ENCODE measurements around the gene SNAI3. TPM values are rescaled to one million over a fixed set of nuclear protein-coding genes. Genes with fewer than 3 reads are reported as not detected.
A peak's percentile ranks its signal among the peaks of the same experiment; 100 is the strongest.

Gene SNAI3
- total RNA-seq, 2 donors from 2014 or later = 7.7 to 10.2 TPM

DNA sequence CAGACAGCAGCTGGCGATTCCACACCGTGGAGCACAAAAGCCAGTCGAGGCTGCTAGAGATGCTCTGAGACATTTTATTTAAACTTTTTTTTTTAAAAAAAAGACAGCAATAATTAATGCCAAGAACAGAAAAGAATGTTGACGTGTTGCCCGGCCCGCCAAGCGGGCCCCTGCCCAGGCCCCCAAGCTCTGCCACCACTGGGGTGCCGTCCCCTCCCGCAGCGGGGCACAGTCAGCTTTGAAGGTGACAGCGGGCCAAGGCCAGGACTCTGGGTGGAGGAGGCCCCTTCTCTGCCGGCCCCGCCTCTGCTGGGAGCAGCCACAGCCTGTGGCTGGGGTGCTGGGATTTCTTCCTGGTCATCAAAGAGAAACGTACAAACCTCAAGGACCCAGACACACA is 10.1 kb upstream of the SNAI3 start:
- peaks cover 36% of the 10 kb centered on the region for H3K4me1 Mint-ChIP-seq
- ATAC-seq (no peak), DNase-seq (no peak)
- H3K36me3 Mint-ChIP-seq (ENCODE audit: low read depth) = peaks cover 2% of the 10 kb centered on the region
- H3K4me3 Mint-ChIP-seq = no peak overlapping the region
- no peaks in the 10 kb centered on the region for H3K9me3 ChIP-seq (ENCODE audit: control insufficient read depth, low read length, poor library complexity, severe bottlenecking)
- H3K27ac Mint-ChIP-seq = no peak overlapping the region
- no peaks in the 10 kb centered on the region for H3K27me3 Mint-ChIP-seq

DNA sequence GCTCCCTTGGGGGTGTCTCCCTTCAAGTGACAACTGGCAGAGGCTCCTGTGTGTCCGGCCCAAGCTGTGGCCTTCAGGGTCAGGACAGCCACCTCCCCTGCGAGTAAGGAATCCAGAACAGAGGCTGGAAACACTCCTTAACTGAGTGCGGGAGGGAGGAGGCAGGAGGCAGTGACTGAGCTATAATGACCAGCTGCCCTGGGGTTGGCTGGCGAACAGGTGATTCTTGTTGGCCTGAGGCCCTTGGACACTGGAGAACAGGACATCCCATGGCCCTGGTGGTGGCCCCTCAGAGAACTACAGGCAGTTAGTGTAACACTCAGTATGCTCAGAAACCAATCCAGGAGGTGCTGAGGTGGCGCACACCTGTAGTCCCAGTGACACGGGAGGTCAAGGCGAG is 9.4 kb upstream of the SNAI3 start:
- no peak for ATAC-seq
- DNase-seq = no peak
- no peak overlapping the region for H3K4me3 Mint-ChIP-seq
- H3K36me3 Mint-ChIP-seq (ENCODE audit: low read depth) = no peaks in the 10 kb centered on the region
- H3K27ac Mint-ChIP-seq = no peak overlapping the region
- H3K27me3 Mint-ChIP-seq = no peaks in the 10 kb centered on the region
- no peaks in the 10 kb centered on the region for H3K9me3 ChIP-seq (ENCODE audit: control insufficient read depth, low read length, poor library complexity, severe bottlenecking)
- peaks cover 35% of the 10 kb centered on the region for H3K4me1 Mint-ChIP-seq

DNA sequence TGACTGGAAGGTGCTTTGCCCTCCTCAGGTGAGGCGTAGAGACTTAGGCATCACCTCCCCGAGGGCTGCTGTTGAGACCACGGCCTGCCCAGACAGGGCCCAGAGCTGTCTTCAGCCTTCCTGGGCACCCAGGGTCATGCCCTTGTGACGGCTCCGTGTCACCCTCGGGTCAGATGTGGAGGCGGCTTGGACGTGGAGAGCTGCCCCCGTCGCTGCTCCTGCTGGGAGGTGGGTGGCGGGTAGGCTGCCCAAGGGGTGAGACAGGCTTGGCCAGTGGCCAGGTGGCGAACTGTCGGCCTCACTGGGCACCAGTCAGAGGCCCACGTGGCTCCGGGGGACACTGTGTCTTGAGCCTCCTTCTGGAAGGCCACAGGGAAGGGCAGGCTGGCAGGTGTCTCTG is 8.9 kb upstream of the SNAI3 start:
- peaks cover 38% of the 10 kb centered on the region for H3K4me1 Mint-ChIP-seq
- no peak overlapping the region for H3K27ac Mint-ChIP-seq
- H3K4me3 Mint-ChIP-seq = no peak overlapping the region
- no peaks in the 10 kb centered on the region for H3K27me3 Mint-ChIP-seq
- H3K36me3 Mint-ChIP-seq (ENCODE audit: low read depth) = no peaks in the 10 kb centered on the region
- no peaks in the 10 kb centered on the region for H3K9me3 ChIP-seq (ENCODE audit: control insufficient read depth, low read length, poor library complexity, severe bottlenecking)
- DNase-seq (no peak), ATAC-seq (no peak)

DNA sequence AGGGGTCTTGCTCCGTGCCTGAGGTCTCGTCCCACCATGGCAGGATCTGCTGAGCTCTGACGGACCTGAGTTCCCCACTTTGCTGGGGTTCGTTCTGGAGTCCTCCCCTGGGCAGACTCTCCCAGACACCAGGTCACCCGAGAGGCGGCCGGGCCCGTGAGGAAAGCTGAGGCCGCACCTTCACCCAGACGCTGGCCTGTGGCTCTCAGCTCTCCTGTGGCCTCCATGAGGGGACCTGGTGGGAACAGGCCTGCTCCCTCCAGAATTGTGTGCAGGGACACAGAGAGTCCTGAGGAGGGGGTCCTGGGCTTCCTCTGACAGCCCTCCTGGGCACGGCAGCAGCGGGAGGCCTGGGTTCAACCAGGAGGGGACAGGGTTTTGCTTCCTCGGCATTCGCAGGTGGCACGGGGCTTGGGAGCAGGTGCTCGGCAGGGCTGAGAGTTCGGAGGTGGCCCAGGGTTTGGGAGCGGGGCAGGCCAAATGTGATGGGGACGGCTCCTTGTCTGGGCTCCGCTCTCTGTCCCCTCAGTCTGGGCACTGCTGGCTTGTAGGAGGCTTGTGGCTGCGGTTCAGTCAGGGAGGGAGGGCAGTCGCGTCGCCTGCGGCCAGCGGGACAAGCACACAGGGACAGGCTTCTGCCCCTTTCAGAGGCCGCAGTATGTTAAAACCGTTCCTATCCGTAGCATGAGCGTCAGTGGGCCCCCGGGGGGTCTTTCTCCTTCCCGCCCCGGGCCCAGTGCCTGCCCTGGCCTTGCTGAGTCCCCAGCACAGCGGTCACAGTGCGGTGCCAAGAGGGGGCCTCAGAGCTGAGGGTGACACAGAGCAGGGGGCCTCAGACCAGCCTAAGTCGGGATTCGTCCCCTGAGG is 8.1 kb upstream of the SNAI3 start:
- ATAC-seq (no peak), DNase-seq (no peak)
- Mint-ChIP-seq H3K27ac (no peak overlapping the region), H3K36me3 (ENCODE audit: low read depth) (no peaks in the 10 kb centered on the region), H3K27me3 (no peaks in the 10 kb centered on the region), H3K4me3 (peak overlapping the region; percentile 52), H3K4me1 (peaks cover 32% of the 10 kb centered on the region)
- H3K9me3 ChIP-seq (ENCODE audit: control insufficient read depth, low read length, poor library complexity, severe bottlenecking) = no peaks in the 10 kb centered on the region

DNA sequence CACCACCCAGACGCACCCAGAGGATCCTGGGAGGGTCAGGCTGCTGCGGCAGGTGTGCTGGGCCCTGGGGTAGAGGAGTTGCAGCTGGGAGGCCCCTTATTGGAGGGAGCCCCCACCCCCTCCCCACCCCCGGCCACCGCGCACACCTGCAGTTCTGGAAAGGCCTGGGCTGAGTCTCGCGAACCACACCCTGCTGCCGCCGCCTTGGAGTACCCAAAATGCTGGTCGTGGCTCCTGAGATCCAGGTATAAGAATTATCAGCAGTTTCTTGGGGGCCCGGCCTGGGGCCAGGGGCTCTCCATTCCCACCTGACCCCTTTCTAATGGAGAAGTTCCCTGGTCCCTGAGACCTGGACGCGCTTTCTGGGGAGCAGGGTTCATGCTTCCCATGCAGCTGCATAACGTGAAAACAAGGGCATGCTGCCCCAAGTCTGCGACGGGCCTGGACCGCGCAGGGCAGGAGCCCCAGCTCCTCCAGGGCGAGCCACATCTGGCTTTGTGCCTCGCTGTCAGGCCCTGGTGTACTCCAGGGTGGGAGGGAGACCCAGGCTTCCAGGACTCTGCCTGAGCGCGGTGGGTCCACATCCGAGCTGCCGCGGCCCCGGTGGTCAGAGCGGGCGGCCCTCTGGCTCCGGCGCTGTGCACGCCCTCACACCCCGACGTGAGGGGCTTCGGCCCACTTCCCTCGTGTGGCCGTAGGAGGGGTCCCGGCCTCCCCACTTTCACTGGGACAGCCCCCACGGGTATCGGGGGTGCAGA is 7.3 kb upstream of the SNAI3 start:
- peak overlapping the region; percentile 75 for H3K4me3 Mint-ChIP-seq
- no peaks in the 10 kb centered on the region for H3K27me3 Mint-ChIP-seq
- H3K9me3 ChIP-seq (ENCODE audit: control insufficient read depth, low read length, poor library complexity, severe bottlenecking) = no peaks in the 10 kb centered on the region
- peaks cover 39% of the 10 kb centered on the region for H3K4me1 Mint-ChIP-seq
- no peaks in the 10 kb centered on the region for H3K36me3 Mint-ChIP-seq (ENCODE audit: low read depth)
- peak; percentile 15 for ATAC-seq
- H3K27ac Mint-ChIP-seq = peak overlapping the region; percentile 93
- no peak for DNase-seq

DNA sequence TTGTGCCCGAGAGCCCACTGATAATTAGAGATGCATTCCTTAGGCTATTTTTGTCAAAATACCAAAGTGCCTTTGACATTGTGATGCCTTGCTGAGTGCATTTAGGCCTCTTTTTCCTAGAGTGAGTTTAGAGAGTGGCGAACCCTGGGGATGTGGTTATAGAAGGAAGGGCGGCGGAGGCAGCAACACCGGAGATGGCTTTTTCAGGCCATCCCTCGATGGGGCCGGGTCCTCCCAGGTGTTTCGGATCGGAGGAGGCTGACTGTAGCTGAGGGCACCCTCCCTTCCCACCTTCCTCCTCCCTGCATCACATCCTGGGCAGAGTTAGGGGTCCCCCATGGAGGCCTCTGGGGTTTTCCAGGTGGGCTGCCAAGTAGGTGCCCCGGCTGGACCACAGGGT is 6.6 kb upstream of the SNAI3 start:
- peak; percentile 49 for ATAC-seq

DNA sequence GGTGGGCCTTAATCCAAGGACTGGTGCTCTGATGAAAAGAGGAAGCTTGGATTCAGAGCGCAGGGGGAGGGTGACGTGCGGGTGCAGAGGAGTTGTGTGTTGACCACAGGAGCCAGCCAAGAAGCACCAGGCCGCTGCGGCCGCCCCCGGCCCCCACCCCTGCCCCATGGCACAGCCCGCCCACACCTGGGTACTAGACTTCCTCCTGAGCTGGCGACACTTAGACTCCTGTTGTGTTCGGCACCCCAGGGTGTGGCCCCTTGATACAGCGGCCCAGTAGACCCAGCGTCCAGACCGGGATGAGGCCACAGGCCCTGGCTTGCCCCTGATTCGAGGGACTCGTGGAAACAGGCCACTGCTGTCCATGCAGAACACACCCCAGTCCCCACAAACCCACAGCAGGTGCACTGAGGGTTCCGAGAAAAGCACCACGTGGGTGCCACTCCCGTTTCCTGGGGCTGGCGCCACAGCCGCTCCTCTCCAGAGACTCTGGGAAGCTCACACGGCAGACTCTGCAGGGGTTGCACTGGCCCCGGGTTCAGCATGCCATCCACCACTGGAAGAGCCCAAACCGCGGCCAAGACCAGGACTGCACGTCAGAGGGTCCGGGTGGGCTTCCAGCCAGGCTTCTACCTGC is 5.7 kb upstream of the SNAI3 start:
- peak overlapping the region; percentile 93 for H3K27ac Mint-ChIP-seq
- peaks cover 34% of the 10 kb centered on the region for H3K4me1 Mint-ChIP-seq
- no peak for DNase-seq
- no peaks in the 10 kb centered on the region for H3K27me3 Mint-ChIP-seq
- H3K36me3 Mint-ChIP-seq (ENCODE audit: low read depth) = no peaks in the 10 kb centered on the region
- H3K9me3 ChIP-seq (ENCODE audit: control insufficient read depth, low read length, poor library complexity, severe bottlenecking) = no peaks in the 10 kb centered on the region
- peak overlapping the region; percentile 75 for H3K4me3 Mint-ChIP-seq
- peak; percentile 55 for ATAC-seq

More for the DNA sequence above, 6.6 kb upstream of the SNAI3 start:
- Mint-ChIP-seq H3K4me3 (peak overlapping the region; percentile 75), H3K36me3 (ENCODE audit: low read depth) (no peaks in the 10 kb centered on the region), H3K27me3 (no peaks in the 10 kb centered on the region), H3K27ac (peak overlapping the region; percentile 93), H3K4me1 (peaks cover 38% of the 10 kb centered on the region)
- no peaks in the 10 kb centered on the region for H3K9me3 ChIP-seq (ENCODE audit: control insufficient read depth, low read length, poor library complexity, severe bottlenecking)
- DNase-seq = no peak

DNA sequence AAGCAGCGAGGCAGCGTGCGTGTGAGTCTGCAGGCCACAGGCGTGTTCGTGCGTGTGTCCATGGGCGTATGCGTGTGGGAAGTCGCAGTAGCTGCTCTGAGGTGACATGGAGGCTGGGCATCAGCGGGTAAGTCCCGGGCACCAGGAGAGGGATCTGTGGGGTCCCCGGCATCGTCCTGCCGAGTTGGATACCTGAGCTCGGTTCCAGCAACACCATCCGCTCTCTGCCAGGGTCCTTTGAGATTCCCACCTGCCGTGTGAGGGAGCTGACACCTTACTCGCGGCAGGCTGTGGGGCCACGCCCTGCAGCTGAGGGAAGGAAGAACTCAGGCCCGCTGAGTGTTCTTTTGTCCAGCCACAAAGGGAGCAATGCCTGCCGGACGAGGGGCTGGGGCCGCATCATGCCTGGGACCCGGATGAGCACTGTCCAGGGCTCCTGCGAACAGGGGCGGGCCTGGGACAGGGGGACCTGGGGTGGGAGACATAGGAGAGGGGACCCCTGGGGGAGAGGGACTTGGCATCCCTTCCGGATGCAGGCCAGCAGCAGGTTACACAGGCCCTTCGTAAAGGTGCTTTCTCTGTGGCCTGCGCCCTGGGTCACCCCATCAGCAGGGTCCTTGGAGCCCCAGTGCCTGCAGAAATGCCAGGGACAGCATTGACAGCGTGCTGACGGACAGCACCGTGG is 5.0 kb upstream of the SNAI3 start:
- peak overlapping the region; percentile 93 for H3K27ac Mint-ChIP-seq
- no peaks in the 10 kb centered on the region for H3K27me3 Mint-ChIP-seq
- no peak for DNase-seq
- no peaks in the 10 kb centered on the region for H3K9me3 ChIP-seq (ENCODE audit: control insufficient read depth, low read length, poor library complexity, severe bottlenecking)
- H3K4me1 Mint-ChIP-seq = peaks cover 34% of the 10 kb centered on the region
- no peak for ATAC-seq
- H3K4me3 Mint-ChIP-seq = peak overlapping the region; percentile 84
- H3K36me3 Mint-ChIP-seq (ENCODE audit: low read depth) = no peaks in the 10 kb centered on the region

DNA sequence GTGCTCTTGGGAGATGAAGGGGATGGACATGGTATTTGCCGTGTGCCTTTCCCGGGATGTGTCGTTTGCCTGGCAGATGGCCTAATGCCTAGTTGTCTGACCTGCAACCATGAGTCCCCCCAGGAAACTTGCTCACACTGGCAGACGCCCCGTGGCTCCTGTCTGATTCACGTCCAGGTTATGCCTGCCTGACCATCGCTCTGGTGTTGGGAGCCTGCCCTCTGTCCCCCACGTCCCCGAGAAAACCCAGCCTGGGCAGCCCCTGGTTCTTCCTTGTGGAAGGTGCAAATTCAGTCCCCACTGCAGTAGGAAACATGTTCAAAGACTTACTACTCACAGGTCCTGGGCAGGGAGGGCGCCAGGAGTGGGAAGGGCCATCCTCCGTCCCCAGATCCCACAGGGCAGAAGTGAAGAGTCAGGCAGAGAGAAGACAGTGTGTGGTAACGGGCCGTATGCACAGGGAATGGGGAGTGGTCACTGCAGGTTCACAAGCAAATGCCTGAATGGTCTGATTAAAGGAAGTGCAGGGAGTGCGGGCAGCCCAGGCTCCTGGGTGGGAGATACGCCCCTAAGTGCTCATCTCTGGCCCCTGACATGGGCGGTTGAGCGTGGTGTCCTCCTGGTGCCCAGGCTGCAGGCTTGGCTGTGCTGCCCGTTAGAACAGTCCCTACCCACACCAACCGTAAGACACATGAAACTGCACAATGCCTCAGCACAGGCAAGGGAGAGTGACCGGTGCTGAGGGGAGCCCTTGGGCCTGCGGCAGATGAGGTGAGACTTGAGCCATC is 4.2 kb upstream of the SNAI3 start:
- Mint-ChIP-seq H3K4me1 (peaks cover 34% of the 10 kb centered on the region), H3K27me3 (no peaks in the 10 kb centered on the region), H3K4me3 (peak overlapping the region; percentile 84), H3K27ac (peak overlapping the region; percentile 93), H3K36me3 (ENCODE audit: low read depth) (no peaks in the 10 kb centered on the region)
- H3K9me3 ChIP-seq (ENCODE audit: control insufficient read depth, low read length, poor library complexity, severe bottlenecking) = no peaks in the 10 kb centered on the region
- ATAC-seq = no peak
- no peak for DNase-seq

DNA sequence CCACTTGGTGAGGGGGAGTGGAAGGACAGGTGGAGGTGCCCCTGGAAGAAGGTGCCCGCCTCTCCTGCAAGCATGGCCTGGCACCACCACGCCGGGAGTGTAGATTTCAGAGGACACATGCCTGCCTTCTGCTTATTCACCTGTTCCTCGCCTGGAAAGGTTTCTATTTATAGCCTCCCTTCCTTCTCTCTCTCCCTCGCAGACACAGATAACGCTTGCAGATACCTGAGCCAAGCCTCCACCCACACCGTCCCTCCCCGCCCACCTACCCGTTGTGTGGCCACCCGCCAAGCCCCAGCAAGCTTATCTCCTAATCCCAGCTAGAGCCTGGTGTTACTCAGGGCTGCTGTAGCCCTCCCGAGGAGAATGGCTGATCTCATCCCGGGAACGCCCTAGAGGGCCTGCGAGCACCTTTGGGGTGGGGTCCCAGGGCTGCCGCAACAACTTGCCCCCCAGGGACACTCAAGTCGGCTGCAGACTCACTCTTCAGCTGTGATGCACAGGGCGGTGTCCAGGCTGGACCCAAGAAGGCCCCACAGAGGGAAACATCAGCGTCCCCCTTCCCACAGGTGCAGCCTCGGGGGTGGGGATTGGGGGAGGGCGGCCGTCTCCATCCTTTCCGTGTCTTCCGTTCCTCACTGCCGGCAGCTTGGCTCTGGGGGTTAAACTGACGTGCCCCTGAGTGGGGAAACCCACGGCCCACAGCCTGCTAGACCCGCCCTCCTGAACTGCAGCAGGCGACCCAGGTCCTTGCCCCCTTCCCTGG is 1.9 kb upstream of the SNAI3 start:
- Mint-ChIP-seq H3K4me3 (no peak overlapping the region), H3K27ac (no peak overlapping the region), H3K27me3 (no peaks in the 10 kb centered on the region), H3K4me1 (peaks cover 34% of the 10 kb centered on the region), H3K36me3 (ENCODE audit: low read depth) (no peaks in the 10 kb centered on the region)
- H3K9me3 ChIP-seq (ENCODE audit: control insufficient read depth, low read length, poor library complexity, severe bottlenecking) = no peaks in the 10 kb centered on the region
- ATAC-seq (no peak), DNase-seq (no peak)

DNA sequence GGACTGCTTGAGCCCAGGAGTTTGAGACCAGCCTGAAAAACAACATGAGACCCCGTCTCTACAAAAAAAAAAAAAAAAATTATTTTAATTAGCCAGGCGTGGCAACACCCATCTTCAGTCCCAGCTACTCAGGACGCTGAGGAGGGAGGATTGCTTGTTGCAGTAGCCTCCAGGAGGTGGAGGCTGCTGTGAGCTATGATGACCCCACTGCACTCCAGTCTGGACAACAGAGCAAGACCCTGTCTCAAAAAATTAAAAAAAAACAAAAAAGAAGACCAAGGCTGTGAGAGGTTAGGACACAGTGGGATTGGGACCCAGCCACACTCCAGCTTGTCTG is 1.3 kb upstream of the SNAI3 start:
- no peaks in the 10 kb centered on the region for H3K9me3 ChIP-seq (ENCODE audit: control insufficient read depth, low read length, poor library complexity, severe bottlenecking)
- Mint-ChIP-seq H3K27me3 (no peaks in the 10 kb centered on the region), H3K4me1 (peaks cover 32% of the 10 kb centered on the region), H3K4me3 (no peak overlapping the region), H3K27ac (no peak overlapping the region), H3K36me3 (ENCODE audit: low read depth) (no peaks in the 10 kb centered on the region)
- ATAC-seq (no peak), DNase-seq (no peak)

DNA sequence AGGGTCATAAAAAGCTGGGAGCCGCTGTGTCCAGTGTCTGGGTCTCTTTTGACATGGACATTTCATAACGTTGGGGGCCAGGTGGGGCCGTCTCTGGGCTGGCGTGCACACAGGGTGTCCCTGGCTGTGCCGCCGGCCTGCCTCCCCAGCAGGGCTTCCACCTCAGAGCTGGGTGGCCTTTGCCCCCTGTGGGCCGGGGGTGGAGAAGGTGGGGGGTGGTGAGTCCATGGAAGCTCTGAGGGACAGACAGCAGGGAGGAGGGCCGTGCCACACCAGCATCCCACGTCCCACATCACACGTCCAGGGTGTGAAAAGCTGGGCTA is 908 bp upstream of the SNAI3 start:
- no peak for ATAC-seq
- no peak for DNase-seq
- Mint-ChIP-seq H3K27ac (no peak overlapping the region), H3K4me1 (peaks cover 33% of the 10 kb centered on the region), H3K27me3 (no peaks in the 10 kb centered on the region), H3K4me3 (peak overlapping the region; percentile 5), H3K36me3 (ENCODE audit: low read depth) (no peaks in the 10 kb centered on the region)
- no peaks in the 10 kb centered on the region for H3K9me3 ChIP-seq (ENCODE audit: control insufficient read depth, low read length, poor library complexity, severe bottlenecking)

All from T-helper 17 cell (primary cell).